Measurements from ENCODE around the gene U2AF1L4.
A peak's percentile ranks its signal among the peaks of the same experiment; 100 is the strongest.
"Not testable (repeated sequence)": the region's sequence is repeated elsewhere in the genome, so short reads cannot be mapped to it uniquely, and the experiment has no call there.

U2AF1L4 gene

DNA sequence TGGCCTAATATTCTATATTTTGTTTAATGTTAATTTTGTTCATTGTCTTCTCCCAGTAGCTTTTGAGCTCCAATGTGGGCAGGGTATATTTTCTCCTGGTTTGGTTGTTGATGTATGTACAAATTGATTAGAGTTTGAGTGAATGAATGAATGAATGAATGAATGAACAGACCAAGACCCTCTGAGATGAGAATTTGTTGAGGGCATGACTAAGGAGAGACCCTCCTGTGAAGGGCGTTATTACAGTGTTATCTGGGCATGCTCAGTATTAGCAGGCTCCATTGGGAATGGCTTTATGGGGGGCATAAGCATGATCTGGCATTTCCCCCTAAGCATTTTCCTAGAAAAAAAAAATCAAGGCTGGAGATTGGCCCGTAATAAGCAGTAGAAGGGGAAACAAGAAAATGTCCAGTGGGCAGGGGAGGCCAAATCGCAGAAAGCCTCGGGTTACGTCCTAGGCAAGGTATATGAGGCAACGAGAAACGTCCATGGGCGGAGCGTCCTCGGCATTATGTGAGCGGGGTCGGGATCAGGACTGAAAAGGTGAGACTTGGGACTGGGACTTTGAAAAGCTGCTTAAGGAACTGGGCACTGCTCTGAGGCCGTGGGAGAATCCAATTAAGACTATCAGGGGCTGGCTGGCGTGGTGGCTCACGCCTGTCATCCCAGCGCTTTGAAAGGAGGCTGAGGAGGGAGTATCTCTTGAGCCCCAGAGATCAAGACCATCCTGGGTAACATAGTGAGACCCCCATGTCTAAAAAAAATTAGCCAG lies 29.2 kb upstream of the U2AF1L4 start:
- no peaks in the 10 kb centered on the region for H3K27me3 ChIP-seq (ENCODE audit: insufficient read depth, low read length, poor library complexity, severe bottlenecking)
- H3K79me2 ChIP-seq (ENCODE audit: insufficient read depth, low read length): peaks cover 35% of the 10 kb centered on the region
- H2AFZ ChIP-seq (ENCODE audit: low read length): peak overlapping the region; percentile 65; the same call in 1 of the 2 replicates
- peaks cover 11% of the 10 kb centered on the region for H4K20me1 ChIP-seq (ENCODE audit: insufficient read depth, low read length, poor library complexity, severe bottlenecking)
- peaks cover 28% of the 10 kb centered on the region for H3K4me1 ChIP-seq (ENCODE audit: insufficient read depth, low read length, poor library complexity, severe bottlenecking)
- H3F3A ChIP-seq (ENCODE audit: low read depth): no peaks in the 10 kb centered on the region
- peak overlapping the region; percentile 40 for H3K9ac ChIP-seq (ENCODE audit: low read depth, low read length, poor library complexity, severe bottlenecking)
- no peaks in the 10 kb centered on the region for H3K9me2 ChIP-seq (replicated peaks; ENCODE audit: low read depth, low read length)
- peak overlapping the region; percentile 96 for H3K4me3 ChIP-seq (ENCODE audit: low read length, poor library complexity, severe bottlenecking)
- TF ChIP-seq, protein P1, sequence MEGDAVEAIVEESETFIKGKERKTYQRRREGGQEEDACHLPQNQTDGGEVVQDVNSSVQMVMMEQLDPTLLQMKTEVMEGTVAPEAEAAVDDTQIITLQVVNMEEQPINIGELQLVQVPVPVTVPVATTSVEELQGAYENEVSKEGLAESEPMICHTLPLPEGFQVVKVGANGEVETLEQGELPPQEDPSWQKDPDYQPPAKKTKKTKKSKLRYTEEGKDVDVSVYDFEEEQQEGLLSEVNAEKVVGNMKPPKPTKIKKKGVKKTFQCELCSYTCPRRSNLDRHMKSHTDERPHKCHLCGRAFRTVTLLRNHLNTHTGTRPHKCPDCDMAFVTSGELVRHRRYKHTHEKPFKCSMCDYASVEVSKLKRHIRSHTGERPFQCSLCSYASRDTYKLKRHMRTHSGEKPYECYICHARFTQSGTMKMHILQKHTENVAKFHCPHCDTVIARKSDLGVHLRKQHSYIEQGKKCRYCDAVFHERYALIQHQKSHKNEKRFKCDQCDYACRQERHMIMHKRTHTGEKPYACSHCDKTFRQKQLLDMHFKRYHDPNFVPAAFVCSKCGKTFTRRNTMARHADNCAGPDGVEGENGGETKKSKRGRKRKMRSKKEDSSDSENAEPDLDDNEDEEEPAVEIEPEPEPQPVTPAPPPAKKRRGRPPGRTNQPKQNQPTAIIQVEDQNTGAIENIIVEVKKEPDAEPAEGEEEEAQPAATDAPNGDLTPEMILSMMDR (conservative IDR thresholded peaks at IDR 0.05; ENCODE audit: low read length): no peak
- TF ChIP-seq EZH2phosphoT487 (IDR thresholded peaks at IDR 0.05; ENCODE audit: borderline replicate concordance): no peak
- peak overlapping the region; percentile 81 for H3K4me2 ChIP-seq (ENCODE audit: low read depth, low read length, poor library complexity, severe bottlenecking)
- no peaks in the 10 kb centered on the region; the same call in 1 of the 2 replicates for H3K36me3 ChIP-seq (ENCODE audit: insufficient read depth, low read length)
- H3K9me3 ChIP-seq (ENCODE audit: insufficient read depth, low read depth, low read length): no peaks in the 10 kb centered on the region

DNA sequence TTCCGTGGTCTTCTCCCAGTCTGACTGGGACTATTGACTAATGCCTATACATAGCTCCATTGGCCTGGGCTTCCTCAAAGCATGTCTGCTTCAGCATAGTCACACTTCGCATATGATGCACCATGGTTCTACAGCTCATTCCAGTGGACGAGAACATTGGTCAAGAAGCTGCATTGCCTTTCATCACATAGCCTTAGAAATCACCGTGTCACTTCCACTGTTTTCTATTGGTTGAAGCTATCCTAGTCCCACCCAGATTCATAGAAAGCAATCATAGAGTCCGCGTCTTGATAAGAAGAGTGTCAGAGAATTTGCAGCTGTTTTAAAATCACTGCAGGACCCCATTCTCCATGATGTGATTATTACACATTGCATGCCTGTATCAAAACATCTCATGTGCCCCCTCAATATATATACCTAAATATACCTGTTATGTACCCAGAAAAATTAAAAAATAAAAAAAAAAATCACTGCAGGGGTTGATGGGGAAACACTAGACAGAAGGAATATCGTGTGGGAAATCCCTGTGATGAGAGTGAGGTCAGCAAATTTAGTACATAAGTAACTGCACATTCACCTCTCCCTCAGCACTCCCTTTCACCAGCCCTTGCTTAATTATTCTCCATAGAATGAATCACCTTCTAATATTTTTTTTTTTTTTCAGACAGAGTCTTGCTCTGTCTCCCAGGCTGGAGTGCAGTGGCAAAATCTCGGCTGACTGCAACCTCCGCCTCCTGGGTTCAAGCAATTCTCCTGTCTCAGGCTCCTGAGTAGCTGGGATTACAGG lies 28.0 kb upstream of the U2AF1L4 start:
- no peak overlapping the region for H3K4me3 ChIP-seq (ENCODE audit: low read length, poor library complexity, severe bottlenecking)
- H3K27me3 ChIP-seq (ENCODE audit: insufficient read depth, low read length, poor library complexity, severe bottlenecking): no peaks in the 10 kb centered on the region
- no peaks in the 10 kb centered on the region for H3K9me3 ChIP-seq (ENCODE audit: insufficient read depth, low read depth, low read length)
- H3K4me1 ChIP-seq (ENCODE audit: insufficient read depth, low read length, poor library complexity, severe bottlenecking): peaks cover 27% of the 10 kb centered on the region
- no peak for TF ChIP-seq EZH2phosphoT487 (IDR thresholded peaks at IDR 0.05; ENCODE audit: borderline replicate concordance)
- TF ChIP-seq, protein P1 (conservative IDR thresholded peaks at IDR 0.05; ENCODE audit: low read length): no peak
- H4K20me1 ChIP-seq (ENCODE audit: insufficient read depth, low read length, poor library complexity, severe bottlenecking): peaks cover 11% of the 10 kb centered on the region
- H2AFZ ChIP-seq (ENCODE audit: low read length): no peak overlapping the region
- peaks cover 26% of the 10 kb centered on the region for H3K79me2 ChIP-seq (ENCODE audit: insufficient read depth, low read length)
- H3K36me3 ChIP-seq (ENCODE audit: insufficient read depth, low read length): no peaks in the 10 kb centered on the region
- H3K4me2 ChIP-seq (ENCODE audit: low read depth, low read length, poor library complexity, severe bottlenecking): no peak overlapping the region
- H3F3A ChIP-seq (ENCODE audit: low read depth): no peaks in the 10 kb centered on the region
- no peak overlapping the region for H3K9ac ChIP-seq (ENCODE audit: low read depth, low read length, poor library complexity, severe bottlenecking)
- no peaks in the 10 kb centered on the region for H3K9me2 ChIP-seq (replicated peaks; ENCODE audit: low read depth, low read length)

DNA sequence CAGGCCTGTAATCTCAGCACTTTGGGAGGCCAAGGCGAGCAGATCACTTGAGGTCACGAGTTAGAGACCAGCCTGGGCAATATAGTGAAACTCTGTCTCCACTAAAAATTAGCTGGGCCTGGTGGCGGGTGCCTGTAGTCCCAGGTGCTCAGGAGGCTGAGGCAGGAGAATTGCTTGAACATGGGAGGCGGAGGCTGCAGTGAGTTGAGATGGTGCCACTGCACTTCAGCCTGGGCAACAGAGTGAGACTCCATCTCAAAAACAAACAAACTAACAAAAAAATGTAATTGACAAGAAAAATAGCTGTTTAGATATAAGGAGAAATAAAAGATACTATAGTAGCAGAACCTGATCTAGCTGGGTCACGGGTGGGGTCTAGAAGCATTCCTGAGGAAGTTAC lies 27.1 kb upstream of the U2AF1L4 start:
- H3F3A ChIP-seq (ENCODE audit: low read depth); H3K9ac ChIP-seq (ENCODE audit: low read depth, low read length, poor library complexity, severe bottlenecking); H3K4me3 ChIP-seq (ENCODE audit: low read length, poor library complexity, severe bottlenecking); H3K4me2 ChIP-seq (ENCODE audit: low read depth, low read length, poor library complexity, severe bottlenecking); H3K9me2 ChIP-seq (replicated peaks; ENCODE audit: low read depth, low read length); H3K27me3 ChIP-seq (ENCODE audit: insufficient read depth, low read length, poor library complexity, severe bottlenecking); H2AFZ ChIP-seq (ENCODE audit: low read length); H3K36me3 ChIP-seq (ENCODE audit: insufficient read depth, low read length); H3K9me3 ChIP-seq (ENCODE audit: insufficient read depth, low read depth, low read length): not testable (repeated sequence)
- Histone ChIP-seq H3K79me2 (ENCODE audit: insufficient read depth, low read length) (peaks cover 18% of the 10 kb centered on the region), H4K20me1 (ENCODE audit: insufficient read depth, low read length, poor library complexity, severe bottlenecking) (peaks cover 11% of the 10 kb centered on the region), H3K4me1 (ENCODE audit: insufficient read depth, low read length, poor library complexity, severe bottlenecking) (peaks cover 19% of the 10 kb centered on the region)

Data from Loucy (cell line).